Stimulated activated CD4-positive, alpha-beta T cell treated with anti-CD3 and anti-CD28 coated beads, Interleukin-12 subunit alpha, Interleukin-12 subunit beta, amount 100 ng/mL, for 24 hours (primary cell): Measurements from ENCODE around the gene PHF21A.

ENCODE experiments used
- DNase-seq, 2 experiments: peaks; one replicate each; pipeline ENCODE4 v3.0.0-alpha.2; 2020; ENCODE audit warnings: low read depth in 2 of 2

PHF21A gene

GRCh38 chr11:46075928-46076327 lies 45.3 kb downstream of the PHF21A start:
- DNase-seq: no peak

GRCh38 chr11:46075168-46075567 lies 46.1 kb downstream of the PHF21A start:
- DNase-seq: no peak

- no peak for DNase-seq
Observed at GRCh38 chr11:46073632-46074031, 47.6 kb downstream of the PHF21A start.

- DNase-seq: no peak
Observed at GRCh38 chr11:46072172-46072964, 48.9 kb downstream of the PHF21A start.

GRCh38 chr11:46071091-46071490 lies 50.2 kb downstream of the PHF21A start:
- no peak for DNase-seq

- no peak for DNase-seq
Observed at GRCh38 chr11:46069595-46069994, 51.7 kb downstream of the PHF21A start.

- DNase-seq: no peak
Observed at GRCh38 chr11:46066335-46066734, 54.9 kb downstream of the PHF21A start.

- DNase-seq: no peak
Observed at GRCh38 chr11:46065681-46066080, 55.6 kb downstream of the PHF21A start.

GRCh38 chr11:46064221-46064620 lies 57.0 kb downstream of the PHF21A start:
- no peak for DNase-seq

- DNase-seq: no peak
Observed at GRCh38 chr11:46063138-46063537, 58.1 kb downstream of the PHF21A start.

- DNase-seq: no peak
Observed at GRCh38 chr11:46060013-46060412, 61.2 kb downstream of the PHF21A start.

GRCh38 chr11:46057489-46057888 lies 63.8 kb downstream of the PHF21A start:
- DNase-seq: no peak

- no peak for DNase-seq
Observed at GRCh38 chr11:46055371-46055770, 65.9 kb downstream of the PHF21A start.

GRCh38 chr11:46051102-46051501 lies 70.2 kb downstream of the PHF21A start:
- DNase-seq: no peak

- DNase-seq: no peak
Observed at GRCh38 chr11:46050662-46051061, 70.6 kb downstream of the PHF21A start.

GRCh38 chr11:46050003-46050461 lies 71.2 kb downstream of the PHF21A start:
- no peak for DNase-seq

- DNase-seq: no peak
Observed at GRCh38 chr11:46049325-46049897, 71.8 kb downstream of the PHF21A start.

- DNase-seq: no peak
Observed at GRCh38 chr11:46048198-46048597, 73.1 kb downstream of the PHF21A start.

GRCh38 chr11:46047520-46047919 lies 73.7 kb downstream of the PHF21A start:
- DNase-seq: no peak

- DNase-seq: no peak
Observed at GRCh38 chr11:46045811-46046210, 75.4 kb downstream of the PHF21A start.

GRCh38 chr11:46044601-46045000 lies 76.7 kb downstream of the PHF21A start:
- no peak for DNase-seq

GRCh38 chr11:46039990-46040389 lies 81.3 kb downstream of the PHF21A start:
- no peak for DNase-seq

GRCh38 chr11:46038529-46038928 lies 82.7 kb downstream of the PHF21A start:
- no peak for DNase-seq
